Mucosa of descending colon (tissue), 3 donors: ENCODE results near the gene IFNLR1. TPM values are rescaled to one million over a fixed set of nuclear protein-coding genes. Genes with fewer than 3 reads are reported as not detected.

Experiments
- ATAC-seq: fragments of 200-7000 bp; cut with Tn5 transposase; one replicate; pipeline ENCODE4 v1.9.1; 2020; ENCODE audit warnings: mild to moderate bottlenecking, moderate library complexity
- DNase-seq, 3 donors: peaks; one replicate each; pipeline ENCODE4 v3.0.0-alpha.2; 2020
- H3K36me3 ChIP-seq: fragments of 200-600 bp; one replicate; pipeline ENCODE4 v1.8.0; 2021; ENCODE audit warnings: low read depth, mild to moderate bottlenecking
- H3K4me1 ChIP-seq: fragments of 200-600 bp; one replicate; pipeline ENCODE4 v1.8.0; 2021; ENCODE audit warnings: low read depth, mild to moderate bottlenecking
- H3K4me3 ChIP-seq: fragments of 200-600 bp; one replicate; pipeline ENCODE4 v1.8.0; 2021; ENCODE audit warnings: mild to moderate bottlenecking
- H3K9me3 ChIP-seq: fragments of 200-600 bp; one replicate; pipeline ENCODE4 v1.8.0; 2021; ENCODE audit warnings: mild to moderate bottlenecking
- CTCF ChIP-seq: fragments of 200-600 bp; IDR thresholded peaks from one replicate; pipeline ENCODE4 v1.8.0; 2022; ENCODE audit warnings: antibody characterized with exemption, mild to moderate bottlenecking
- intact Hi-C, 2 donors: fragments of 100-400 bp; cut with DNase I in 1 of 2; cut with micrococcal nuclease in 1 of 2; formaldehyde crosslinking; loops; one replicate each; pipeline versions ENCODE4 v1.11.0 to v1.11.1; 2022; cut with DNase I, micrococcal nuclease
- long read RNA-seq, 2 donors: library from polyadenylated mRNA; unstranded; transcript quantifications; one replicate each; pipeline ENCODE4 v2.0.0, GENCODE V29; 2019 to 2021
- total RNA-seq, 3 donors: library from RNA; stranded (reverse); fragmentation: NEBNext Ultra II Directional in 2 of 3; extraction: Animal tissue kit (Norgen Biotek cat#: 25700) in 2 of 3; gene quantifications; one replicate each; pipeline versions ENCODE4 v1.2.1 to v1.2.4, GENCODE V29; 2021 to 2023
- donor health status: DM: no; HTN: no; CAD: no; lungs with moderate emphysema.
- donor health status: DM: no; HTN: no; CAD: no.
- donor health status: DM: no; HTN: yes; CAD: no.

The IFNLR1 gene
- total RNA-seq = 10 to 100 TPM in 2 of 3 donors, 1 to 10 TPM in 1; 5.3 to 24.0 (median 18.8) TPM
- long read RNA-seq, donor 1, partial matches to known transcripts = 1 of 8 reads
- long read RNA-seq, donor 1, other reads (novel, unspliced or antisense) = 6 of 8 reads
- long read RNA-seq, donor 2, full-length matches to known transcripts = 4 of 6 reads
- long read RNA-seq, donor 2, partial matches to known transcripts = 1 of 6 reads
- long read RNA-seq, donor 2, other reads (novel, unspliced or antisense) = 1 of 6 reads

GRCh38 chr1:24186993-24187790 lies at the start of gene IFNLR1:
IFNLR1 (minus strand) TSS chr1:24187289; CDS start chr1:24187248, 41 bp downstream.
- no peaks in the 10 kb centered on the region for H3K36me3 ChIP-seq
- DNase-seq (peak; percentile 77 to 89 (median 86)), ATAC-seq (peak; percentile 82)
- no peak for TF ChIP-seq CTCF
- intact Hi-C loops = no loop called here
- H3K4me1 ChIP-seq = peaks cover 15% of the 10 kb centered on the region
- no peaks in the 10 kb centered on the region for H3K9me3 ChIP-seq
- peak within 1 kb of the TSS; percentile 20 for H3K4me3 ChIP-seq

DNA sequence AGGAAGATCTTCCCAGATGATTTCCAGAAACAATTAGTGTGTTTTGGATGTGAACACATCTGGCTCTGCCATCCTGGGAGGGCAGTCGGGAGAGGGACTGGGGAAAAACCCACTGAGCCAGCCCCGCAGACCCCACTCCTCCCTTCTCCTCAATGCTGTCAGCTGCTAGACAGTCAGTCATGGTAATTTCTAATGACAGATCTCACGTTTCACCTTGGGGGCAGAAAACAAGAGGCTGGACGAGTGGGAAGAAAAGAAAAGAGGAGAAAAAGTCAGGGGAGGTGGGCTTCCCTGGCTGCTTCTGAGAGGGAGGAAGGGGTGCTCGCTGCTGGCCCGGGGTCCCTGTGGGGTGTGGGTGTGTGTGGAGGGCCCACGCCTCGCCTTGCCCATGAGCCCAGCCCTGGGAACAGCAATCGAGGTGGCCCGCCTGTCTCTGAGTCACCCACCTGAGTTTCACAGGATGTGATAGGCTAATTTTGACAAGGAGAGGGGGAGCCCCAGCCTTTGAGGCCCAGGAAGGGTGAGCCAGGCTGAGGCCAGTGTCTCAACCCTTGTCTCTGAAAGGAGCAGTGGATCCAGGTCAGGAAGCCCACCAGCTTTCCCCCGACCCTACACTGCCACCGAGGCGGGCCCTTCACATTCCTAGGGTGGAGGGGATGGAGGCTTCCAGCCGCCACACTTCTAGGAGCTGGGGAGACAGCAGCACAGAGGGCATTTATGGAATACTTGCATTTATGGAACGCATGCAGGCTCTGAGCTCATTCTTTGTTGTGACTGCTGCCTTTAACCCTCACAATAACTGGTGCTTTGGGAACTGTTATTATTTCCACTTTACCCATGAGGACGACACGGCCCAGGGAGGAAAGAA lies 49.1 kb upstream of the IFNLR1 start:
- no peak for TF ChIP-seq CTCF
- Histone ChIP-seq H3K9me3 (no peaks in the 10 kb centered on the region), H3K4me3 (no peak overlapping the region), H3K4me1 (no peaks in the 10 kb centered on the region), H3K36me3 (no peaks in the 10 kb centered on the region)
- DNase-seq (no peak), ATAC-seq (peak; percentile 64)
- intact Hi-C loops = loop anchor here in 1 of 2 donors (10.0 kb wide), 1 partner anchor 119 kb away; no protein-coding TSS in a partner anchor

GRCh38 chr1:24233684-24234600 lies 46.9 kb upstream of the IFNLR1 start:
- intact Hi-C loops = loop anchor here in 1 of 2 donors (10.0 kb wide), 1 partner anchor 121 kb away; no protein-coding TSS in a partner anchor
- Histone ChIP-seq H3K9me3 (no peaks in the 10 kb centered on the region), H3K4me3 (no peak overlapping the region), H3K36me3 (no peaks in the 10 kb centered on the region), H3K4me1 (no peaks in the 10 kb centered on the region)
- no peak for TF ChIP-seq CTCF
- DNase-seq (no peak), ATAC-seq (no peak)

DNA sequence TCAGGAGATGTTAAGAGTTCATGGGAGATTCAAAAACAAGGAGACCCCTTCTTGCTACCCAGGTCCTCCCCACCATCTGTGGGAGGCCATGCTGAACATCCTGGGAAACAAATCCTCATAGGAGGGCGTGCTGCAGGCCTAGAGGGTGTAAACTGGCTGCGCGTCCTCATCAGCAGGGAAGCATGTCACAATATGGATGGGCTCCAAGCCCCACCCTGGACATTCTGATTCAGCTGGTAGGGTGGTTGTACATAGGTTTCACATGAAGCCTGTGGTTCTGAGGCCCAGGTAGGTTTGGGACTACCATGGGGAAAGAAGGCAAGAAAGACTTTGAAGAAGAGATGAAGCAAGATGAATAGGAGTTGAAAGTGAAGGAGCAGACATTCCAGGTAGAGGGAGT lies 44.6 kb upstream of the IFNLR1 start:
- DNase-seq (no peak), ATAC-seq (no peak)
- no peaks in the 10 kb centered on the region for H3K36me3 ChIP-seq
- H3K4me3 ChIP-seq = no peak overlapping the region
- TF ChIP-seq CTCF = no peak
- no peaks in the 10 kb centered on the region for H3K9me3 ChIP-seq
- intact Hi-C loops = loop anchor here in 1 of 2 donors (10.0 kb wide), 1 partner anchor 123 kb away; no protein-coding TSS in a partner anchor
- no peaks in the 10 kb centered on the region for H3K4me1 ChIP-seq
